ENCODE measurements around the gene HK1. TPM values are rescaled to one million over a fixed set of nuclear protein-coding genes. Genes with fewer than 3 reads are reported as not detected.
"Not testable (repeated sequence)": the region's sequence is repeated elsewhere in the genome, so short reads cannot be mapped to it uniquely, and the experiment has no call there.

The HK1 gene
- total RNA-seq, 1 experiment from 2014 or later: 35.2 TPM

GRCh38 chr10:69439350-69439739, 161.0 kb downstream of the HK1 start:
- H3K27ac ChIP-seq: peak overlapping the region; percentile 39
- peak in 1 of 2 experiments; percentile 27 for DNase-seq

GRCh38 chr10:69439813-69440506, 161.7 kb downstream of the HK1 start:
- H3K4me3 ChIP-seq: no peak overlapping the region
- H3K27ac ChIP-seq: no peak overlapping the region
- no peaks in the 10 kb centered on the region for H3K27me3 ChIP-seq
- no peaks in the 10 kb centered on the region for H3K9me3 ChIP-seq (replicated peaks)
- peak in 1 of 2 experiments; percentile 30 for DNase-seq
- peaks cover 31% of the 10 kb centered on the region for H3K4me1 ChIP-seq
- H3K36me3 ChIP-seq: no peaks in the 10 kb centered on the region

More at GRCh38 chr10:69439350-69439739, 161.0 kb downstream of the HK1 start:
- H3K4me3 ChIP-seq: no peak overlapping the region
- H3K4me1 ChIP-seq: peaks cover 31% of the 10 kb centered on the region
- no peaks in the 10 kb centered on the region for H3K27me3 ChIP-seq
- no peaks in the 10 kb centered on the region for H3K36me3 ChIP-seq
- no peaks in the 10 kb centered on the region for H3K9me3 ChIP-seq (replicated peaks)

GRCh38 chr10:69443354-69443753, 165.1 kb downstream of the HK1 start:
- H3K27me3 ChIP-seq: no peaks in the 10 kb centered on the region
- H3K4me3 ChIP-seq: no peak overlapping the region
- H3K36me3 ChIP-seq: no peaks in the 10 kb centered on the region
- no peak for DNase-seq
- no peak overlapping the region for H3K27ac ChIP-seq
- no peaks in the 10 kb centered on the region for H3K9me3 ChIP-seq (replicated peaks)
- H3K4me1 ChIP-seq: peaks cover 22% of the 10 kb centered on the region

DNA sequence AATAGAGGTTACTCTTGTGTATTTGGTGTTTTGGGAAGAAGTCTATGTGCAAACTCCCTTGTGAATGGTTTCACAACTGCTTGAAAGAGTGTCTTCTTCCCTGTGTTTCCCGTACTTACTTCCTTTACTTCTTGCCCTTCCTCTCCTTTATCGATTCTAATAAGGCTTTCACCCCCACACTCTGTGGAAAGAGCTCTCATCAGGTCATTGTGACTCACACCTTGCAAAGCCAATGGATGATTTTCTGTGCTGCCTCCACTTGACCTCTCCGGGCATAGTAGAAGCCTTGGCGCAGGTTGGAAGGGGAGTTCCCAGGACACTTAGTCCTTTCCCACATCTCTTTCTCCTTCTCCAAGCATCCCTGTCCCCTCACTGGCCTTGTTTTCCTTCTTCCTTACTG, 166.7 kb downstream of the HK1 start:
- no peak overlapping the region for H3K27ac ChIP-seq
- H3K9me3 ChIP-seq (replicated peaks): no peaks in the 10 kb centered on the region
- H3K36me3 ChIP-seq: no peaks in the 10 kb centered on the region
- no peaks in the 10 kb centered on the region for H3K27me3 ChIP-seq
- DNase-seq: no peak
- H3K4me1 ChIP-seq: peaks cover 11% of the 10 kb centered on the region; the same call in 1 of the 2 replicates
- H3K4me3 ChIP-seq: no peak overlapping the region

DNA sequence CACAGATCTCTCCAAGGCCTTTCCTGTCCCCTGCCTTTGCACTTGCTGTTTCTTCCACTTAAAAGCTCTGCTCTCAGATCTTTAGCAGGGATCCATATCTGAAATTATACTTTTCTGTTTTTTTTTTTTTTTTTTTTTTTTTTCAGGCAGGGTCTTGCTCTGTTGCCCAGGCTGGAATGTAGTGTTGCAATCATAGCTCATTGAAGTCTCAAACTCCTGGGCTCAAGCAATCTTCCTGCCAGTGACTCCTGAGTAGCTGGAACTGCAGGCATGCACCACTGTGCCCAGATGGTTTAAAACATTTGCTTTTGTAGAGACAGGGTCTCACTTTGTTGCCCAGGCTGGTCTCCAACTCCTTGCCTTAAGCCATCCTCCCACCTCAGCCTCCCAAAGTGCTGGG, 167.9 kb downstream of the HK1 start:
- no peaks in the 10 kb centered on the region for H3K27me3 ChIP-seq
- H3K36me3 ChIP-seq: no peaks in the 10 kb centered on the region
- peaks cover 8% of the 10 kb centered on the region; the same call in 1 of the 2 replicates for H3K4me1 ChIP-seq
- H3K4me3 ChIP-seq: no peak overlapping the region
- H3K27ac ChIP-seq: no peak overlapping the region
- H3K9me3 ChIP-seq (replicated peaks): no peaks in the 10 kb centered on the region
- DNase-seq: no peak

DNA sequence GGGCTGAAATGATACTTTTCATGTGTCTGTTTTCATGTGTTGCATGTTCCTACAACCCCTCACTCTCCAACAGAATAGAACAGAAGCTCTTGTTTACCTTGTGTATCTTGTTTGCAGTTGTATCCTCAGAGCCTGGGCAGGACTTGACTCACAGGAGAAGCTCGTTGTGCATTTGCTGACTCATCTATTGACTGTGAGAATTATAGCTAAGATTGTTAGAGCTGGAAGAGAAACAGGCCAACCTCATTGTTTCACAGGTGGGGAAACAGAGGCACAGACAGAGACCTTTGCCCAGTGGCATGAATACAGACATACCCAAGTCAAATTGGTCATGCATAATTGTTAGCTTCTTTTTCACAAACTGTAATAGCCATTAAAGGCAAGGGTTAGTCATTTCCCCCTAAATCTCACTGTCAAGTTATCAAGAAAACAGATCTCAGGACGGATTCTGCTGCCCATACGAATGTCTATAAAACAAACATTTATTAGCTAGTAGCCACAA, 168.4 kb downstream of the HK1 start:
- Histone ChIP-seq H3K4me1 (peaks cover 8% of the 10 kb centered on the region; the same call in 1 of the 2 replicates), H3K4me3 (no peak overlapping the region), H3K9me3 (replicated peaks) (no peaks in the 10 kb centered on the region), H3K27ac (no peak overlapping the region), H3K36me3 (no peaks in the 10 kb centered on the region), H3K27me3 (no peaks in the 10 kb centered on the region)
- no peak for DNase-seq

DNA sequence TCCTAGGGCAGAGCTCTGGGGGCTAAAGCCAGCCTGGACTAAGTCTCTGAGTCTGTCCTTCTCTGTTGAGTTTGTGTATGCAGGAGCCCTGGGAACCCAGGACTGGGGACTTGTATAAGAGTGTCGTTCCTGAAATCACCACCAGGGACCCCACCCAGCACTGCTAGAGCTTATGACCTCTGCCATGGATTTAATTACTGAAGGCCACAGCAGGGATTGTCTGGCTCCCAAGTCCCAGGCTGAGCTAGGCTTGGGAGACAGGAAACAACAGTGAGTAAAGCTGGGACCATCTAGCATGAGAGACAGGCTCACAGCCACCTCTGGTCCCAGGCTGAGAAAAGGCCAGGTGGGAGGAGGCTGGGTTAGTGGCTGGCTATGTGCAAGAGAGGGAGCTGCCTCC, 171.5 kb downstream of the HK1 start:
- H3K27me3 ChIP-seq: no peaks in the 10 kb centered on the region
- no peaks in the 10 kb centered on the region for H3K36me3 ChIP-seq
- DNase-seq: peak; percentile 60 to 77
- no peaks in the 10 kb centered on the region for H3K9me3 ChIP-seq (replicated peaks)
- H3K27ac ChIP-seq: no peak overlapping the region
- H3K4me3 ChIP-seq: no peak overlapping the region
- H3K4me1 ChIP-seq: peaks cover 8% of the 10 kb centered on the region; the same call in 1 of the 2 replicates

GRCh38 chr10:69450395-69450794, 172.1 kb downstream of the HK1 start:
- DNase-seq; H3K27ac ChIP-seq; H3K9me3 ChIP-seq (replicated peaks); H3K27me3 ChIP-seq; H3K4me1 ChIP-seq; H3K36me3 ChIP-seq; H3K4me3 ChIP-seq: not testable (repeated sequence)

DNA sequence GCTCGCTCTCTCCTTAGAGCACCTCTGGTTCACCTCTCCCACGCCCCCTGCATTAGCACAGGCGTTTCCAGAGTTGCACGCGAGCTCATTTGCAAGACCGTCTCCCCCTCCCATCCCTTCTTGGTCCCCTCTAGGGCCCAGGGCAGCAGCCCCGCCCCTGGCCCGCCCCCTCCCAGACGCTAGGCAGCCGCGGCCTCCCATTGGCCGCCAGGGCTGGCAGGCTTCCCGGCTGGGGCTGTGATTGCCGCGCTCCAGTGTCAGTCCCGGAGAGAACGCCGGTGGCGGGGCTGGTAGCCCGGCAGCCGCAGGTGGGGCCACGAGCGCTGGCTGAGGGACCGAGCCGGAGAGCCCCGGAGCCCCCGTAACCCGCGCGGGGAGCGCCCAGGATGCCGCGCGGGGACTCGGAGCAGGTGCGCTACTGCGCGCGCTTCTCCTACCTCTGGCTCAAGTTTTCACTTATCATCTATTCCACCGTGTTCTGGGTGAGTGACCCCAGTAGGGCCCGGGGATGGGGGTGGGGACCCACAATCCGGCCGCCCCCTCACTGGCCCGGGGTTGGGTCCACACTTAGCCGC, 173.0 kb downstream of the HK1 start, which contains the start of gene TSPAN15:
TSPAN15 (plus strand) TSS at position 257 of the 575 bp plus-strand sequence; CDS start at position 387, 130 bp downstream.
- Histone ChIP-seq H3K36me3 (no peaks in the 10 kb centered on the region), H3K27me3 (no peaks in the 10 kb centered on the region), H3K9me3 (replicated peaks) (no peaks in the 10 kb centered on the region), H3K4me3 (peak within 1 kb of the TSS; percentile 62), H3K27ac (no peak within 1 kb of the TSS; the same call in 1 of the 2 replicates), H3K4me1 (peaks cover 8% of the 10 kb centered on the region; the same call in 1 of the 2 replicates)
- peak; percentile 73 to 81 for DNase-seq

Other genes starting within 250 kb of the HK1 start
- 0.51 and 0.59 TPM in 2 replicates for gene SRGN, start 190.4 kb upstream of the HK1 start, total RNA-seq (2014; rRNA removed; shearing (Covaris generic))
- gene VPS26A, start 154.3 kb upstream of the HK1 start, total RNA-seq (2014; rRNA removed; shearing (Covaris generic)): 19.6 and 25.3 TPM in 2 replicates
- 38.8 and 43.4 TPM in 2 replicates for gene SUPV3L1, start 98.3 kb upstream of the HK1 start, total RNA-seq (2014; rRNA removed; shearing (Covaris generic))
- 0.06 and 0.08 TPM in 2 replicates for gene HKDC1, start 58.2 kb upstream of the HK1 start, total RNA-seq (2014; rRNA removed; shearing (Covaris generic))
- gene TACR2, start 138.4 kb downstream of the HK1 start, total RNA-seq (2014; rRNA removed; shearing (Covaris generic)): 0.04 TPM in 1 of 2 replicates, not detected in the other
- gene TSPAN15, start 173.0 kb downstream of the HK1 start, total RNA-seq (2014; rRNA removed; shearing (Covaris generic)): 12.2 and 13.5 TPM in 2 replicates

Data from SJCRH30 (cell line).